Right lobe of liver (tissue), 4 donors: ENCODE data around the gene HYAL3.

Experiments used
- POLR2A ChIP-seq: fragments of 450-650 bp; IDR thresholded peaks from one replicate; pipeline ENCODE4 v1.6.1; 2017; ENCODE audit warnings: antibody characterized with exemption, mild to moderate bottlenecking
- TF ChIP-seq, protein P1 (sequence below), 4 donors: fragments of 200-600 bp in 3 of 4; fragments of 450-650 bp in 1 of 4; IDR thresholded peaks; one replicate each; pipeline versions ENCODE4 v1.5.1 to v1.8.0; 2016 to 2022; ENCODE audit warnings: antibody characterized with exemption in 4 of 4, mild to moderate bottlenecking in 2 of 4
- donor health status: DM: no; HTN: no; CAD: no.
- donor health status: DM: no; HTN: no; CAD: no.
- donor health status: DM: no; HTN: yes; CAD: no.

DNA sequence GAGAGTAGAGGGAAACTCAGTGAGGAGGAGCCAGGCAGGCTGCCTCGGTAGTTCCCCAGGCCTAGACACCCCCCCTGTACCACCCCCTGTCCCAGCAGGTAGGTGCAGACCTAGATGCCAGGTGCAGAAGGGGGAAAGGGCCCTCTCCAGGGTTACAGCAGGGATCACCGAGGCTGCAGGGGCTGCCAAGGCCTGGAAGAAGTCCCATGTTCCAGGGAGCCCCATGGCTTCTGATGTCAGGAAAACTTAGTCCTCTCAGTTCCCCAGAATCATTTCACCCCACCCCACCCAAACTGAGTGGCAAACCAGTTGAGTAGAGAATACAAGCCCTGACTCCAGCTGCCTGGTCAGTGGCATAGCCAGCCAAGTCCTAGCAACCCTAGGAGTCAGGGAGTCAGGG, 37.7 kb downstream of the HYAL3 start:
- TF ChIP-seq, protein P1, sequence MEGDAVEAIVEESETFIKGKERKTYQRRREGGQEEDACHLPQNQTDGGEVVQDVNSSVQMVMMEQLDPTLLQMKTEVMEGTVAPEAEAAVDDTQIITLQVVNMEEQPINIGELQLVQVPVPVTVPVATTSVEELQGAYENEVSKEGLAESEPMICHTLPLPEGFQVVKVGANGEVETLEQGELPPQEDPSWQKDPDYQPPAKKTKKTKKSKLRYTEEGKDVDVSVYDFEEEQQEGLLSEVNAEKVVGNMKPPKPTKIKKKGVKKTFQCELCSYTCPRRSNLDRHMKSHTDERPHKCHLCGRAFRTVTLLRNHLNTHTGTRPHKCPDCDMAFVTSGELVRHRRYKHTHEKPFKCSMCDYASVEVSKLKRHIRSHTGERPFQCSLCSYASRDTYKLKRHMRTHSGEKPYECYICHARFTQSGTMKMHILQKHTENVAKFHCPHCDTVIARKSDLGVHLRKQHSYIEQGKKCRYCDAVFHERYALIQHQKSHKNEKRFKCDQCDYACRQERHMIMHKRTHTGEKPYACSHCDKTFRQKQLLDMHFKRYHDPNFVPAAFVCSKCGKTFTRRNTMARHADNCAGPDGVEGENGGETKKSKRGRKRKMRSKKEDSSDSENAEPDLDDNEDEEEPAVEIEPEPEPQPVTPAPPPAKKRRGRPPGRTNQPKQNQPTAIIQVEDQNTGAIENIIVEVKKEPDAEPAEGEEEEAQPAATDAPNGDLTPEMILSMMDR (IDR thresholded peaks at IDR 0.05) = no peak
- no peak for TF ChIP-seq POLR2A
